Peyer's patch (tissue), 4 donors: ENCODE data around the gene CST11.

ENCODE experiments used
- CTCF ChIP-seq, 6 experiments: fragments of 450-650 bp in 4 of 6; fragments of 200-600 bp in 2 of 6; sonication (generic) in 1 of 6; IDR thresholded peaks; one replicate each; pipeline ENCODE4 v1.5.1; 2017 to 2019; ENCODE audit warnings: antibody characterized with exemption in 6 of 6, mild to moderate bottlenecking in 3 of 6, moderate library complexity in 1 of 6
- POLR2A ChIP-seq, 2 donors: fragments of 450-650 bp; IDR thresholded peaks; one replicate each; pipeline ENCODE4 v1.5.1; 2017; ENCODE audit warnings: antibody characterized with exemption in 2 of 2, mild to moderate bottlenecking in 2 of 2, moderate library complexity in 2 of 2

GRCh38 chr20:23451956-23452487 lies 654 bp downstream of the CST11 start:
- no peak for TF ChIP-seq CTCF (IDR thresholded peaks at IDR 0.05)
- TF ChIP-seq POLR2A (IDR thresholded peaks at IDR 0.05) = no peak
